TTC549 (cell line): ENCODE results near the gene RND1.

Source experiments
- FAIRE-seq: peaks from 2 replicates; lab custom pipeline; 2012; peaks lifted over from hg19 to GRCh38; lab: Jason Lieb, UNC

RND1 gene

GRCh38 chr12:48827026-48827425, 38.6 kb downstream of the RND1 start:
- no peak for FAIRE-seq

- FAIRE-seq: no peak
These were observed 39.3 kb downstream of the RND1 start for GRCh38 chr12:48826209-48826855.

- FAIRE-seq: no peak
These were observed 40.8 kb downstream of the RND1 start for GRCh38 chr12:48824905-48825304.

- FAIRE-seq: no peak
These were observed 41.6 kb downstream of the RND1 start for GRCh38 chr12:48824112-48824511.

- FAIRE-seq: no peak
These were observed 42.4 kb downstream of the RND1 start for GRCh38 chr12:48823281-48823680.

- no peak for FAIRE-seq
These were observed 43.0 kb downstream of the RND1 start for GRCh38 chr12:48822711-48823110.

- FAIRE-seq: no peak
These were observed 43.5 kb downstream of the RND1 start for GRCh38 chr12:48822139-48822538.

GRCh38 chr12:48819986-48820725, 45.5 kb downstream of the RND1 start:
- FAIRE-seq: no peak

GRCh38 chr12:48818831-48819590, 46.7 kb downstream of the RND1 start:
- no peak for FAIRE-seq

- no peak for FAIRE-seq
These were observed 47.5 kb downstream of the RND1 start, which contains the start of gene CACNB3 for GRCh38 chr12:48817873-48818830. TSS of gene CACNB3 (plus strand) at chr12:48818496. CDS start at chr12:48818930, 434 bp downstream.

- no peak for FAIRE-seq
These were observed 49.4 kb downstream of the RND1 start for GRCh38 chr12:48816143-48816854.

- no peak for FAIRE-seq
These were observed 50.3 kb downstream of the RND1 start for GRCh38 chr12:48815126-48816110.

GRCh38 chr12:48814262-48815125, 51.2 kb downstream of the RND1 start:
- FAIRE-seq: no peak

GRCh38 chr12:48813465-48814261, 52.0 kb downstream of the RND1 start:
- FAIRE-seq: no peak

- no peak for FAIRE-seq
These were observed 53.3 kb downstream of the RND1 start for GRCh38 chr12:48812389-48812788.

- FAIRE-seq: no peak
These were observed 54.1 kb downstream of the RND1 start for GRCh38 chr12:48811437-48812090.

- no peak for FAIRE-seq
These were observed 54.7 kb downstream of the RND1 start for GRCh38 chr12:48810903-48811431.
